ENCODE measurements around the gene ALPP. TPM values are rescaled to one million over a fixed set of nuclear protein-coding genes. Genes with fewer than 3 reads are reported as not detected.
A peak's percentile ranks its signal among the peaks of the same experiment; 100 is the strongest.
"Not testable (repeated sequence)": the region's sequence is repeated elsewhere in the genome, so short reads cannot be mapped to it uniquely, and the experiment has no call there.

Gene ALPP
- total and polyA plus RNA-seq, 2 donors: not detected

DNA sequence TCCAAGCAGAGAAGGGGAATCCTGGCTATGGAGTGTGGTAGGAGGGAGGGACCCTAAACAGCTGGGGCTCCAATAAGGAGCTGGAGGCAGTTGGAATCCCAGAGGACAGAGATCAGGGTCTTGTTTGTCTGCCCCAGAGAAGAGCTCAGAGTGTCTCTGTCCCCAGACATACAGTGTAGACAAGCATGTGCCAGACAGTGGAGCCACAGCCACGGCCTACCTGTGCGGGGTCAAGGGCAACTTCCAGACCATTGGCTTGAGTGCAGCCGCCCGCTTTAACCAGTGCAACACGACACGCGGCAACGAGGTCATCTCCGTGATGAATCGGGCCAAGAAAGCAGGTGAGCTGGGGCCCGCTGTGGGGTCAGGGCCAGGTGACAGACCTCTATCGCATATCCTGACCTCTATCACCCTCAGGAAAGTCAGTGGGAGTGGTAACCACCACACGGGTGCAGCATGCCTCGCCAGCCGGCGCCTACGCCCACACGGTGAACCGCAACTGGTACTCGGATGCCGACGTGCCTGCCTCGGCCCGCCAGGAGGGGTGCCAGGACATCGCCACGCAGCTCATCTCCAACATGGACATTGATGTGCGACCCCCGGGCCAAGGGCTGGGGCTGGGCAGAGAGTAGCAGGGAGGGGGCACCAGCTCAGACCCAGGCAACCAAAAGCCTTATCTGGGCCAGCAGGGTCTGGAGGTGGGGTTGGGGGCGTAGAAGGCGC, 29.0 kb downstream of the ALPP start:
- H3K4me1 ChIP-seq (ENCODE audit: insufficient read depth); H3K27ac ChIP-seq (ENCODE audit: low read depth); DNase-seq (ENCODE audit: extremely low spot score); H3K4me3 ChIP-seq (ENCODE audit: low read depth, low read length); H3K36me3 ChIP-seq (ENCODE audit: insufficient read depth): not testable (repeated sequence)
- WGBS: 91% methylated on average over 30 of the region's 30 CpGs

DNA sequence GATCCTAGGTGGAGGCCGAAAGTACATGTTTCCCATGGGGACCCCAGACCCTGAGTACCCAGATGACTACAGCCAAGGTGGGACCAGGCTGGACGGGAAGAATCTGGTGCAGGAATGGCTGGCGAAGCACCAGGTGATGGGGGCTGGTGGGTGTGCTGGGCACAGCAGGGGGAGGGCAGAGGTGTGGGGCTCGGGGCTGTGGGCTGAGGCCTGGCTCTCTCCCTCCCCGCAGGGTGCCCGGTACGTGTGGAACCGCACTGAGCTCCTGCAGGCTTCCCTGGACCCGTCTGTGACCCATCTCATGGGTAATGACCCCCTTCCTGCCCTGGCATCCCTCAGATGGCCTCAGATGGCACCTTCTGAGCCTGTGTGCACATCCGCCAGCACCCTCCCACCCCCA, 29.7 kb downstream of the ALPP start:
- not testable (repeated sequence) for H3K36me3 ChIP-seq (ENCODE audit: insufficient read depth); H3K4me1 ChIP-seq (ENCODE audit: insufficient read depth); H3K27ac ChIP-seq (ENCODE audit: low read depth); H3K4me3 ChIP-seq (ENCODE audit: low read depth, low read length); DNase-seq (ENCODE audit: extremely low spot score)
- WGBS: 86% methylated on average over 10 of the region's 10 CpGs

- not testable (repeated sequence) for H3K4me1 ChIP-seq (ENCODE audit: insufficient read depth); DNase-seq (ENCODE audit: extremely low spot score); H3K4me3 ChIP-seq (ENCODE audit: low read depth, low read length); H3K36me3 ChIP-seq (ENCODE audit: insufficient read depth); H3K27ac ChIP-seq (ENCODE audit: low read depth)
- 67% methylated on average over 30 of the region's 40 CpGs for WGBS
Measured at GRCh38 chr2:232409617-232410016, 31.1 kb downstream of the ALPP start.

DNA sequence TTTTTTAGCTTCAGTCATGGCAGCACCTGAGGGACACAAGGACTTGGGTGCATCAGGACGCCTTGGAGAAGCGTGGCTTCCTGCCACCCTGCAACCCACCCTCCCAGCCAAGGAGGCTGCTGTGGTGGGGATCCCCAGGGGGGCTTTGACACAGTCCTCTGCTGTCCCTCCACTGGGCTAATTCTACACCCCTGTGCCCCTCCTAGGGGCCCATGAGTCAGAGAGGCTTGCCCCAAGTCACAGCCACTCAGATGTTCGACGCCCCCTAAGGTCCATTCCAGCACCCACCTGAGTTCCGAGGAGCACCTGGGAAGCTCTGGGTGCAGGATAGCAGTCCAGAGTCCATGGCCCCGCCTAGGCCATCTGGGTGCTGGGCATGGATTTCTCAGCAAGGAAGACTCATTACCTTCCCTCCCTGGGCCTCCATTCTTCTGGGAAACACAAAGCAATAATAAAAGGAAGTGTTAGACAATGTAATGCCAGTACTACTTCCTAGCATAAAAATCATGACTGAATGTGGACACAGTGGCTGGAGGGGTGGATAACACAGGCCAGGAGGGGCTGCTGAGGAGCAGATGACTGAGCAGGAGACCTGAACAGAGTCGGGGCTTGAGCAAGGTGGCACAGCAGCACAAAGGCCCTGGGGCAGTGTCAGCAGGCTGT, 31.8 kb downstream of the ALPP start:
- no peak for DNase-seq (ENCODE audit: extremely low spot score)
- Histone ChIP-seq H3K4me1 (ENCODE audit: insufficient read depth) (no peaks in the 10 kb centered on the region), H3K36me3 (ENCODE audit: insufficient read depth) (no peaks in the 10 kb centered on the region), H3K4me3 (ENCODE audit: low read depth, low read length) (no peak overlapping the region), H3K27ac (ENCODE audit: low read depth) (no peak overlapping the region)
- WGBS: 85% methylated on average over 7 of the region's 7 CpGs

GRCh38 chr2:232411901-232412629, 33.5 kb downstream of the ALPP start:
- WGBS: 84% methylated on average over 6 of the region's 6 CpGs

DNA sequence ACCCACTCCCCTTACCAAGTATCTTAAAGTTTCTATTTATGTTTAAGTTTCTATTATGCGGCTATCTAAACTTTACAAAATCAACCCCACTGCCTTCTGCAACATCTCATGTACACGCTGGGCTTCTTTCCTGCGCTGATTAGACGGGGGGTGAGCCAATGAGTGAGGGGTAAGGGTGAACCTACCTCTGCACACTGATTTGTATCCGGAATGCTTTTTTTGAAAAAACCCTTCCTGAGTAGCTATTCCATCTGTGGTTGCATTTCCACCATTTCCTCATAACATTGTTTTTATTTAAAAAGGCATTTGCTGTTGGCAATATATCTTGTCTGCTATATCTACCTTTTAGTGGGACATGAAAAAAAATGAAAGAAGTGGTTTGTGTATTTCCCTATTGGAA, 34.4 kb downstream of the ALPP start:
- H3K27ac ChIP-seq (ENCODE audit: low read depth): no peak overlapping the region
- no peaks in the 10 kb centered on the region for H3K4me1 ChIP-seq (ENCODE audit: insufficient read depth)
- 37% methylated on average over 5 of the region's 5 CpGs for WGBS
- no peak for DNase-seq (ENCODE audit: extremely low spot score)
- H3K4me3 ChIP-seq (ENCODE audit: low read depth, low read length): no peak overlapping the region
- no peaks in the 10 kb centered on the region for H3K36me3 ChIP-seq (ENCODE audit: insufficient read depth)

More at GRCh38 chr2:232411901-232412629, 33.5 kb downstream of the ALPP start:
- no peak overlapping the region for H3K4me3 ChIP-seq (ENCODE audit: low read depth, low read length)
- no peaks in the 10 kb centered on the region for H3K36me3 ChIP-seq (ENCODE audit: insufficient read depth)
- no peak for DNase-seq (ENCODE audit: extremely low spot score)
- no peak overlapping the region for H3K27ac ChIP-seq (ENCODE audit: low read depth)
- no peaks in the 10 kb centered on the region for H3K4me1 ChIP-seq (ENCODE audit: insufficient read depth)

DNA sequence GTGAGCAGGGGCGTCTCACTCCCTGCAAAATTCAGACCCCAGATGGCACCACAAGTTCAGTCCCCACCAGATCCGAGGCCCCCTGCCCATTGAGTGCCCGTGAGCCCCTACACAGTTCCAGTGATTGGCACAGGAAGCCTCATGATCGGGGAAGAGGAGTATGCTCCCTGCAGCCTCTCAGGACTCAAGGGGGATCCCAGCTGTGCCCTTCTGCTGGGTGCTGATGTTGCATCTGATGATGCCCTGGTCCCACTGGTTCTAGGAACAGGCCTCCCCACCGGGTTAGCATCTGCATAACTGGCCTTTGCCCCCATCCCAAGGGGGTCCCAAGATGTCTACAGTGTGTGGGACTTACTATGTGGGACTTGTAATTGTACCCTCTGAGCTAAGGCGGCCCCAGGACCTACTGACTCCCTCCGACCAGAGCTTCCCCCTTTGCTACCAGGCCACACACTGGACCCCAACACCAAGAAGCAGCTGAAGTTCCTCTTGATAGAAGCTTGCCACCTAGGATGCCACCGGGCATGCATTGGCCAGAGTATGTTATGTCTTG, 36.7 kb downstream of the ALPP start:
- H3K4me3 ChIP-seq (ENCODE audit: low read depth, low read length): no peak overlapping the region
- WGBS: 81% methylated on average over 8 of the region's 8 CpGs
- no peak for DNase-seq (ENCODE audit: extremely low spot score)

DNA sequence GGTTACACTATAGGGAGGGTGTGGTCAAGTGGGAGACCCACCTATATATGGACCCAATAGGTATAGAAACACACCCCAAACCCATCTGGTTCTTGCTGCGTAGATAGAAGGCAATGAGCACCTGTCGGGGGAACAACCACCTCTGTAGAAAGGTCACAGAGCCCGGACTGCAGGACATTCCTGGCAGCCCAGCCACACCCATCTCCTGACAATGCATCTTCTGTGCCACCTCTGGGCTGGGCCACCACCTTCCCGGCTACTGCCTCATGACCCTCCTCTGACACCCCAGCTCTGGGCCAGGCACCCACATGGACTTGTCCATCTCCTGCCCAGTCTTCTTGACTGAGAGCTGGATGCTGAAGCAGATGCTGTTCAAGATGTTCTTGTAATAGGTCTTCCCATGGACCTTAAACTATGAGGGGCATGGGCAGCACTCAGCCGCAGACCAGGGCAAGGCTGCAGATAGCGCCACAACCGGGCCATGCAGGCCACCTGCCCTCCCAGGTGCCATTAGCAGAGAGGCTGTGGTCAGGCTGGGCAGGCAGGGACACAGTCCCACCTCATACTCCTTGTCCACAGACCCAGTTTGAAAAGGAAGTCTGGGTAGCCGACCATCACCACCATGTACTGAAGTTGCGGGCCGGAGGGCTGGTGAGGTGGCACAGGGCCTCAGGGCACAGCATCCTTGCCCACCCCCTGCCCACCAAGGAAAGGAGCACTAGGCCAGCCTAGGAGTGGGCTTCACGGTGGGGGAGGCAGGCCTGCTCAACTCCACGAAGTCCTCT, 37.4 kb downstream of the ALPP start:
- H3K4me3 ChIP-seq (ENCODE audit: low read depth, low read length): no peak overlapping the region
- 95% methylated on average over 12 of the region's 12 CpGs for WGBS
- no peak for DNase-seq (ENCODE audit: extremely low spot score)
- H3K4me1 ChIP-seq (ENCODE audit: insufficient read depth): peaks cover 1% of the 10 kb centered on the region
- no peaks in the 10 kb centered on the region for H3K36me3 ChIP-seq (ENCODE audit: insufficient read depth)
- no peak overlapping the region for H3K27ac ChIP-seq (ENCODE audit: low read depth)

More for the DNA sequence above, 36.7 kb downstream of the ALPP start:
- Histone ChIP-seq H3K4me1 (ENCODE audit: insufficient read depth) (no peaks in the 10 kb centered on the region), H3K36me3 (ENCODE audit: insufficient read depth) (no peaks in the 10 kb centered on the region), H3K27ac (ENCODE audit: low read depth) (no peak overlapping the region)

GRCh38 chr2:232416521-232417470, 38.2 kb downstream of the ALPP start:
- no peak for DNase-seq (ENCODE audit: extremely low spot score)

DNA sequence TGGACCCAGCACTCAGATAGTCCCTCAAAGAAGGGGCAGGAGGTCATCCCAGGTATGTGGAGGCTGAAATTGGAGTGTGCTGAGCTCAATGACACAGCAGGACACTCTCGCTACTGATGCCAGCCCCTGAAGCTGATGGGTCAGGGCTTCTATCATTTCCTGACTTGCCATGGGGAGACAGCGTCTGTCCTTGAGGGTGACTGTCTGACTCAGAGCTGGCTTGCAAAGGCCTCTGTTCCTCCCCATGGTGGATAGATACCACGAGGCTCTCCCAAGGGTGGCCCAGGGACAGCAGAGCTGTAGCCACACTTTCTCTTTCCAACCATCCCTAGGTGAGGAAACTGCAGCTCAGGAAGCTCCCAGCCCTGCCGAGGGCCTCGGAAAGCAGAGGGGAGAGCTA, 38.9 kb downstream of the ALPP start:
- Histone ChIP-seq H3K27ac (ENCODE audit: low read depth) (no peak overlapping the region), H3K36me3 (ENCODE audit: insufficient read depth) (no peaks in the 10 kb centered on the region), H3K4me1 (ENCODE audit: insufficient read depth) (peaks cover 1% of the 10 kb centered on the region), H3K4me3 (ENCODE audit: low read depth, low read length) (no peak overlapping the region)
- 87% methylated on average over 5 of the region's 5 CpGs for WGBS
- DNase-seq (ENCODE audit: extremely low spot score): no peak

More at GRCh38 chr2:232416521-232417470, 38.2 kb downstream of the ALPP start:
- WGBS: 93% methylated on average over 17 of the region's 17 CpGs
- Histone ChIP-seq H3K36me3 (ENCODE audit: insufficient read depth) (no peaks in the 10 kb centered on the region), H3K4me3 (ENCODE audit: low read depth, low read length) (no peak overlapping the region), H3K4me1 (ENCODE audit: insufficient read depth) (peaks cover 1% of the 10 kb centered on the region), H3K27ac (ENCODE audit: low read depth) (no peak overlapping the region)

DNA sequence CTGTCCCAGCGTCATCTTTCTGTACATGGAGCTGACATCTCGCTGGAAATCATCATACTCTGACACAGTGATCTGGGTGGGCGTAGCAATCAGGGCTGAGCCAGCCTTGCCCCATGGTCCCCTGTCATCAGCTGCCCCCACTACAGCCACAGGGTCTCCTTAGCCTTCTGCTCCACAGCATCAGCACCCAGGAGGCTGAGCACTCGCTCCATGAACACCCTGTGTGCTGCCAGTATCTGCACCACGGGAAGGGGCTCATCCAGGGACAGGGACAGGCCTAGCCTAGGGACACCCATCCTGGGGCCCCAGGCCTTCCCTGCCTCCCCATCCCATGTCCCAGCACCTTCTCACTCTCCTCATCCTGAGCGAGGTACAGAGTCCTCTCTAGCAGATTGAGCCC, 39.5 kb downstream of the ALPP start:
- no peak for DNase-seq (ENCODE audit: extremely low spot score)
- H3K36me3 ChIP-seq (ENCODE audit: insufficient read depth): no peaks in the 10 kb centered on the region
- H3K4me1 ChIP-seq (ENCODE audit: insufficient read depth): peaks cover 1% of the 10 kb centered on the region
- H3K4me3 ChIP-seq (ENCODE audit: low read depth, low read length): no peak overlapping the region
- no peak overlapping the region for H3K27ac ChIP-seq (ENCODE audit: low read depth)
- 63% methylated on average over 6 of the region's 6 CpGs for WGBS

GRCh38 chr2:232418466-232419244, 40.1 kb downstream of the ALPP start:
- H3K36me3 ChIP-seq (ENCODE audit: insufficient read depth): no peaks in the 10 kb centered on the region
- no peak for DNase-seq (ENCODE audit: extremely low spot score)
- peaks cover 1% of the 10 kb centered on the region for H3K4me1 ChIP-seq (ENCODE audit: insufficient read depth)
- WGBS: 2% methylated on average over 49 of the region's 49 CpGs
- H3K4me3 ChIP-seq (ENCODE audit: low read depth, low read length): peak overlapping the region; percentile 5
- no peak overlapping the region for H3K27ac ChIP-seq (ENCODE audit: low read depth)
